GM19193 (cell line): Measurements from ENCODE around the gene PRRT2.

Experiments used
- POLR2A ChIP-seq: IDR thresholded peaks from 4 replicates; pipeline ENCODE4 v1.6.1; 2011; ENCODE audit not compliant: insufficient read depth, insufficient read length; ENCODE audit errors: extremely low read depth

The PRRT2 gene

GRCh38 chr16:29837841-29838240 is 25.8 kb downstream of the PRRT2 start:
- TF ChIP-seq POLR2A: no peak

- no peak for TF ChIP-seq POLR2A
Measured at GRCh38 chr16:29839822-29840221, 27.8 kb downstream of the PRRT2 start.

GRCh38 chr16:29840240-29840639 is 28.2 kb downstream of the PRRT2 start:
- TF ChIP-seq POLR2A: no peak

DNA sequence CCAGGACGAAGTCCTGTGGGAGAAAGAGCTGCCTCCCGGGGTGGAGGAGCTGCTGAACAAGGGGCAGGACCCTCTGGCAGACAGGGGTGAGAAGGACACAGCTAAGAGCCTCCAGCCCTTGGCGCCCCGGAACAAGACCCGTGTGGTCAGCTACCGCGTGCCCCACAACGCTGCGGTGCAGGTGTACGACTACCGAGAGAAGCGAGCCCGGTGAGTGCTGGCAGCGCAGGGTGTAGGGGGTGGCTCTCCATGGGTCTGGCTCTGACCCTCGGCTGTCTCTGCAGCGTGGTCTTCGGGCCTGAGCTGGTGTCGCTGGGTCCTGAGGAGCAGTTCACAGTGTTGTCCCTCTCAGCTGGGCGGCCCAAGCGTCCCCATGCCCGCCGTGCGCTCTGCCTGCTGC is 29.6 kb downstream of the PRRT2 start:
- TF ChIP-seq POLR2A: no peak

GRCh38 chr16:29842732-29843346 is 30.8 kb downstream of the PRRT2 start:
- TF ChIP-seq POLR2A: no peak

- TF ChIP-seq POLR2A: no peak
Measured at GRCh38 chr16:29843931-29844330, 31.9 kb downstream of the PRRT2 start.

DNA sequence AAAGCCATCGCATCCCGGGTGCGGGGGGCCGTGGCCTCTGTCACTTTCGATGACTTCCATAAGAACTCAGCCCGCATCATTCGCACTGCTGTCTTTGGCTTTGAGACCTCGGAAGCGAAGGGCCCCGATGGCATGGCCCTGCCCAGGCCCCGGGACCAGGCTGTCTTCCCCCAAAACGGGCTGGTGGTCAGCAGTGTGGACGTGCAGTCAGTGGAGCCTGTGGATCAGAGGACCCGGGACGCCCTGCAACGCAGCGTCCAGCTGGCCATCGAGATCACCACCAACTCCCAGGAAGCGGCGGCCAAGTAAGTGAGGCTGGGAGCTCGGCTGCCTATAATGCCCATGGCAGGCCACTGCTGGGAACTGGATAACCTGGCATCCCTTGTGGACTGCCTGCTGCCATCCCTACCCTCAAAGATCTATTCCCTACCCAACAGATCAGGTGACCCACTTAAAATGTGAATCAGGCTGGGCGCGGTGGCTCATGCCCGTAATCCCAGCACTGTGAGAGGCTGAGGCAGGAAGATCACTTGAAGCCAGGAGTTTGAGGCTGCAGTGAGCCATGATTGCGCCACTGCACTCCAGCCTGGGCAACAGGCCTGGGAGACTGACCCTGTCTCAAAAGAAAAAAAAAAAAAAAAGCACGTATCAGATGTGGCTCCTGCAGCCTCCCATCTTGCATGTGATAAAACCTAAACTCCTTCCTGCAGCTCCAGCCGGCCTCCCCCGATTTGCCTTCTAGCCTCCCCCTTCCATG is 32.8 kb downstream of the PRRT2 start:
- TF ChIP-seq POLR2A: no peak

- TF ChIP-seq POLR2A: no peak
Measured at GRCh38 chr16:29845656-29846055, 33.7 kb downstream of the PRRT2 start.

GRCh38 chr16:29848420-29849297 is 36.7 kb downstream of the PRRT2 start:
- TF ChIP-seq POLR2A: no peak

- no peak for TF ChIP-seq POLR2A
Measured at GRCh38 chr16:29849505-29849904, 37.5 kb downstream of the PRRT2 start.

DNA sequence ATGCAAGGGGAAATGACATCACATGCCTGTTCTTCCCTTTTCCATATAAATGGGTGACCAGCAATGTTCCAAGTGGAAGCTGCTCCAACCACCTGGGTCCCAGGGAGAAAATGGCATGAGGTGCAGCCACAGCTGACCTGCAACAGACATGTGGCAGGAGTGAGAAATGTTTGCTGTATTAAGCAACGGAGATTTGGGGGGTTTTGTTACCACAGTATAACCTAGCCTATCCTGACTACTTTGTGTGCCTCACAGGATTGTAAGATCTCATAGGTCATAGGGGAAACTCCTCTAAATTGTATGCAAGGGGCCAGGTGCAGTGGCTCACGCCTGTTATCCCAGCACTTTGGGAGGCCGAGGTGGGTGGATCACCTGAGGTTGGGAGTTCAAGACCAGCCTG is 39.0 kb downstream of the PRRT2 start:
- no peak for TF ChIP-seq POLR2A

DNA sequence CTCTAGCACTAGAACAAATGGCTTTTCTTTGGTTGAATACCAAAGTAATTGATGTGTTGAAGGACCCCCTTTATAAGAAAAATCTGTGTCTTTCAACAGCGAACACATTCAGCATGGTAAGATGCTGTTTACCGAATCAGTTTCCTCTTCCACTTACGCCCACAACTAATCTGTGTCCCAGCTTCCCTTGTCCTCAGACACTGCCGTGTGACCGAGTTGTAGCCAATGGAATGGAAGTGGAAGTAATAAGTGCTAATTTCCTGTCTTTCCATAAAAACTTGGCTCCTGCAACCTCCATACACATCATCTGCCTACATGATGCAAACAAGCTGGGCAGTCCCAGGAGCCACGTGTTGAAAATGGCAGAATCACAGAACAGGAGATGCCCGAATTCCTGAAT is 40.7 kb downstream of the PRRT2 start:
- TF ChIP-seq POLR2A: no peak

DNA sequence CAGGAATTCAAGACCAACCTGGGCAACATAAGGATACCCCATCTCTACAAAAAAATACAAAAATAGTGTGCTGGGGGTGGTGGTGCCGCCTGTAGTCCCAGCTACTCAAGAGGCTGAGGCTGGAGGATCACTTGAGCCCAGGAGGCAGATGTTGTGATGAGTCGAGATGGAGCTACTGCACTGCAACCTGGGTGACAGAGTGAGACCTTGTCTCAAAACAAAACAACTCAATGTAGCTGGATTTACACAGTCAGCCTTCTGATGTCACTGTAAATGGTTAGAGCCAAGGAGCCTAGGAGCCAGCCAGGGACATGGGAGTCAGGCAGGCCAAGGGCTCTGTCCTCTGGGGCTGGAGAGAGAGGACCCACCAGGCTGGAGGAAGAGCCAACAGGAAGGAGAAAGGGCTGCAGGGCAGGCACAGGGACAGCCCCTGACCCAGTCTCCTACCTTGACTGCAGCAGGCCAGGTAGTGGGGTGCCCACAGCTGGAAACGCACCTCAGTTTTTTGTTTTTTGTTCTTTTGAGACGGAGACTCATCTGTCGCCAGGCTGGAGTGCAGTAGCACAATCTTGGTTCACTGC is 42.6 kb downstream of the PRRT2 start:
- TF ChIP-seq POLR2A: no peak

GRCh38 chr16:29857133-29857760 is 45.3 kb downstream of the PRRT2 start:
- no peak for TF ChIP-seq POLR2A
